Right atrium auricular region (tissue), 2 donors: Measurements from ENCODE around the gene ASB4. TPM values are rescaled to one million over a fixed set of nuclear protein-coding genes. Genes with fewer than 3 reads are reported as not detected.
"Not testable (repeated sequence)": the region's sequence is repeated elsewhere in the genome, so short reads cannot be mapped to it uniquely, and the experiment has no call there.

Source experiments
- DNase-seq: peaks from one replicate; pipeline ENCODE4 v3.0.0-alpha.2; 2019; ENCODE audit warnings: low spot score
- H3K27ac ChIP-seq, 2 donors: fragments of 200-600 bp; sonication (generic); 1 replicate in 1 of 2; 2 replicates in 1 of 2; pipeline ENCODE4 v1.5.1; 2016 to 2019
- H3K27me3 ChIP-seq, 2 donors: fragments of 200-600 bp; sonication (generic); one replicate each; pipeline versions ENCODE4 v1.5.1 to v1.6.0; 2017 to 2019
- H3K36me3 ChIP-seq: fragments of 200-600 bp; sonication (generic); one replicate; pipeline ENCODE4 v1.5.1; 2016
- H3K4me1 ChIP-seq, 2 donors: fragments of 200-600 bp; sonication (generic); one replicate each; pipeline versions ENCODE4 v1.5.1 to v1.6.0; 2017 to 2019
- H3K4me3 ChIP-seq, 2 donors: fragments of 200-600 bp; sonication (generic); 1 replicate in 1 of 2; 2 replicates in 1 of 2; pipeline ENCODE4 v1.5.1; 2017 to 2019; ENCODE audit warnings: mild to moderate bottlenecking in 1 of 2, moderate library complexity in 1 of 2
- H3K9me3 ChIP-seq, 2 donors: fragments of 200-600 bp; sonication (generic); one replicate each; pipeline ENCODE4 v1.5.1; 2019
- CTCF ChIP-seq, 2 donors: fragments of 200-600 bp; sonication (generic); IDR thresholded peaks; one replicate each; pipeline ENCODE4 v1.5.1; 2019; ENCODE audit warnings: antibody characterized with exemption in 2 of 2
- total RNA-seq, 2 donors: library from RNA; depleted of rRNA; stranded (reverse); fragments of >200 nt; gene quantifications; one replicate each; pipeline ENCODE4 v1.1.0, GENCODE V29; 2016

Gene ASB4
- total RNA-seq, 2 donors from 2014 or later, result 1.5 to 4.6 TPM

GRCh38 chr7:95446618-95447017, 39.1 kb upstream of the ASB4 start:
- Histone ChIP-seq H3K9me3 (no peaks in the 10 kb centered on the region), H3K4me1 (no peaks in the 10 kb centered on the region), H3K27me3 (no peaks in the 10 kb centered on the region), H3K4me3 (no peak overlapping the region), H3K36me3 (no peaks in the 10 kb centered on the region), H3K27ac (no peak overlapping the region)
- no peak for DNase-seq
- no peak for TF ChIP-seq CTCF (IDR thresholded peaks at IDR 0.05)

GRCh38 chr7:95454438-95455045, 31.2 kb upstream of the ASB4 start:
- no peaks in the 10 kb centered on the region for H3K36me3 ChIP-seq
- DNase-seq, result no peak
- TF ChIP-seq CTCF (IDR thresholded peaks at IDR 0.05), result no peak
- no peak overlapping the region for H3K4me3 ChIP-seq
- no peak overlapping the region for H3K27ac ChIP-seq
- H3K9me3 ChIP-seq, result no peaks in the 10 kb centered on the region
- no peaks in the 10 kb centered on the region for H3K4me1 ChIP-seq
- H3K27me3 ChIP-seq, result no peaks in the 10 kb centered on the region

GRCh38 chr7:95457947-95458346, 27.8 kb upstream of the ASB4 start:
- H3K4me3 ChIP-seq, result no peak overlapping the region
- no peak for TF ChIP-seq CTCF (IDR thresholded peaks at IDR 0.05)
- no peaks in the 10 kb centered on the region for H3K4me1 ChIP-seq
- no peaks in the 10 kb centered on the region for H3K36me3 ChIP-seq
- no peak overlapping the region for H3K27ac ChIP-seq
- no peaks in the 10 kb centered on the region for H3K27me3 ChIP-seq
- DNase-seq, result no peak
- no peaks in the 10 kb centered on the region for H3K9me3 ChIP-seq

GRCh38 chr7:95460653-95461052, 25.1 kb upstream of the ASB4 start:
- not testable (repeated sequence) for H3K36me3 ChIP-seq, DNase-seq, H3K9me3 ChIP-seq, H3K4me1 ChIP-seq, H3K27me3 ChIP-seq, H3K4me3 ChIP-seq, H3K27ac ChIP-seq

GRCh38 chr7:95467912-95468607, 17.7 kb upstream of the ASB4 start:
- no peak for DNase-seq
- no peaks in the 10 kb centered on the region for H3K27me3 ChIP-seq
- no peaks in the 10 kb centered on the region for H3K36me3 ChIP-seq
- H3K4me1 ChIP-seq, result no peaks in the 10 kb centered on the region
- no peak overlapping the region for H3K4me3 ChIP-seq
- no peaks in the 10 kb centered on the region for H3K9me3 ChIP-seq
- no peak for TF ChIP-seq CTCF (IDR thresholded peaks at IDR 0.05)
- H3K27ac ChIP-seq, result no peak overlapping the region

GRCh38 chr7:95469187-95469586, 16.6 kb upstream of the ASB4 start:
- Histone ChIP-seq H3K4me1 (no peaks in the 10 kb centered on the region), H3K27me3 (no peaks in the 10 kb centered on the region), H3K9me3 (no peaks in the 10 kb centered on the region), H3K27ac (no peak overlapping the region), H3K4me3 (no peak overlapping the region), H3K36me3 (no peaks in the 10 kb centered on the region)
- no peak for TF ChIP-seq CTCF (IDR thresholded peaks at IDR 0.05)
- DNase-seq, result no peak
